ENCODE measurements around the gene HAS3. TPM values are rescaled to one million over a fixed set of nuclear protein-coding genes. Genes with fewer than 3 reads are reported as not detected.

The HAS3 gene
- total and polyA plus RNA-seq, 4 donors: 0.09 to 0.75 (median 0.26) TPM

DNA sequence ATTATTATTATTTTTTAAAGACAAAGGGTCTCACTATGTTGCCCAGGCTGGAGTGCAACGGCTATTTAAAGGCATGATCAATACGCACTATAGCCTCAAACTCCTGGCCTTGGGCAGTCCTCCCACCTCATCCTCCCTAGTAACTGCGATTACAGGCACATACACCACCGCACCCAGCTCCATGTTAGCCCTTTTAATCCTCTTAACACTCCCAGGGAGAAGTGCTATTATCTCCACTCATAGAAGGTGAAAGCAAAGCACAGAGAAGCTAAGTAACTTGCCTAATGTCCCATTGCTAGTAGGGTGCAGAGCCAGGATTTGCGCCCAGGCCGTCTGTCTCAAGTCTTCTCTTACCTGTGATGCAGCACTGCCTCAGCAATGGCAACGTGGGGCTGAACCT is 5.0 kb downstream of the HAS3 start (continued):
- TF ChIP-seq, protein P1, sequence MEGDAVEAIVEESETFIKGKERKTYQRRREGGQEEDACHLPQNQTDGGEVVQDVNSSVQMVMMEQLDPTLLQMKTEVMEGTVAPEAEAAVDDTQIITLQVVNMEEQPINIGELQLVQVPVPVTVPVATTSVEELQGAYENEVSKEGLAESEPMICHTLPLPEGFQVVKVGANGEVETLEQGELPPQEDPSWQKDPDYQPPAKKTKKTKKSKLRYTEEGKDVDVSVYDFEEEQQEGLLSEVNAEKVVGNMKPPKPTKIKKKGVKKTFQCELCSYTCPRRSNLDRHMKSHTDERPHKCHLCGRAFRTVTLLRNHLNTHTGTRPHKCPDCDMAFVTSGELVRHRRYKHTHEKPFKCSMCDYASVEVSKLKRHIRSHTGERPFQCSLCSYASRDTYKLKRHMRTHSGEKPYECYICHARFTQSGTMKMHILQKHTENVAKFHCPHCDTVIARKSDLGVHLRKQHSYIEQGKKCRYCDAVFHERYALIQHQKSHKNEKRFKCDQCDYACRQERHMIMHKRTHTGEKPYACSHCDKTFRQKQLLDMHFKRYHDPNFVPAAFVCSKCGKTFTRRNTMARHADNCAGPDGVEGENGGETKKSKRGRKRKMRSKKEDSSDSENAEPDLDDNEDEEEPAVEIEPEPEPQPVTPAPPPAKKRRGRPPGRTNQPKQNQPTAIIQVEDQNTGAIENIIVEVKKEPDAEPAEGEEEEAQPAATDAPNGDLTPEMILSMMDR (IDR thresholded peaks at IDR 0.05; ENCODE audit: low read depth, low read length, missing input control): no peak
- no peak for TF ChIP-seq RXRA (IDR thresholded peaks at IDR 0.05)
- no peak for TF ChIP-seq SP1 (IDR thresholded peaks at IDR 0.05)
- TF ChIP-seq RAD21 (IDR thresholded peaks at IDR 0.05): no peak

DNA sequence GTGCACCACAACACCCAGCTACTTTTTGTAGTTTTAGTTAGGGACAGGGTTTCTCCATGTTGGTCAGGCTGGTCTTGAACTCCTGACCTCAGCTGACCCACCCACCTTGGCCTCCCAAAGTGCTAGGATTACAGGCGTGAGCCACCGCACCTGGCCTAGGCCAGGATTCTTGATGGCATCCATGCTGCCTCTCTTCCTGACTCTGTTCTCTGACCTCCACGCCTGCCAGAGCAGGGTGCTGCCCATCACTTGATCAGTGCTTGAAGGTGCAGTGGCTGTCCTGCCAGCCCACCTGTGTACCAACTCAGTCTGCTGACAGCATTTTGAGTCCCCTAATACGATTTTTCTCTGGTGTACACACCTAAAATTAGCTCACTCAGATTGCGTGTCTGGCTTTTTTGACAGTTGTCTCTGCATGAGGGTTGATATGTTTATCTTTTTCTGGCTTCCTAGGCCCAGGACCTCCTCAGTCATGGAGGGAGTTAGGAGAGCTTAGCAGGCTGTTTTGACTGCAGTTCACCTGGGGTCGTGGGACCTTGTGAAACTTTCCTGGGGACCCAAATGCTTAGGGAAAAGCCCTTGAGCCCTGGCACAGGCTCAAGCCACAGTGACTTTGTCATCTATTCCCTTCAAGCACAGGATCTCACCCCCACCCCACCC is 5.9 kb downstream of the HAS3 start:
- Histone ChIP-seq H3K4me1 (ENCODE audit: control insufficient read depth in 4 of 4, insufficient read depth in 4 of 4, low read length in 3 of 4) (peaks cover 10 to 30% (median 14%) of the 10 kb centered on the region in 4 donors), H3K9ac (ENCODE audit: low read depth in 1 of 2, low read length in 2 of 2) (no peak overlapping the region), H3K36me3 (ENCODE audit: control insufficient read depth in 4 of 4, insufficient read depth in 3 of 4, low read depth in 1 of 4, low read length in 3 of 4) (peaks cover 0 to 20% (median 2%) of the 10 kb centered on the region in 4 donors), H3K4me3 (ENCODE audit: low read depth in 1 of 3, low read length in 3 of 3) (no peak overlapping the region), H3K27me3 (ENCODE audit: control insufficient read depth in 4 of 4, insufficient read depth in 4 of 4, low read length in 3 of 4) (no peaks in the 10 kb centered on the region), H3K9me3 (ENCODE audit: control insufficient read depth in 4 of 4, low read length in 3 of 4) (no peaks in the 10 kb centered on the region), H3K27ac (ENCODE audit: low read depth in 1 of 2, low read length in 2 of 2) (no peak overlapping the region)
- TF ChIP-seq, protein P2, sequence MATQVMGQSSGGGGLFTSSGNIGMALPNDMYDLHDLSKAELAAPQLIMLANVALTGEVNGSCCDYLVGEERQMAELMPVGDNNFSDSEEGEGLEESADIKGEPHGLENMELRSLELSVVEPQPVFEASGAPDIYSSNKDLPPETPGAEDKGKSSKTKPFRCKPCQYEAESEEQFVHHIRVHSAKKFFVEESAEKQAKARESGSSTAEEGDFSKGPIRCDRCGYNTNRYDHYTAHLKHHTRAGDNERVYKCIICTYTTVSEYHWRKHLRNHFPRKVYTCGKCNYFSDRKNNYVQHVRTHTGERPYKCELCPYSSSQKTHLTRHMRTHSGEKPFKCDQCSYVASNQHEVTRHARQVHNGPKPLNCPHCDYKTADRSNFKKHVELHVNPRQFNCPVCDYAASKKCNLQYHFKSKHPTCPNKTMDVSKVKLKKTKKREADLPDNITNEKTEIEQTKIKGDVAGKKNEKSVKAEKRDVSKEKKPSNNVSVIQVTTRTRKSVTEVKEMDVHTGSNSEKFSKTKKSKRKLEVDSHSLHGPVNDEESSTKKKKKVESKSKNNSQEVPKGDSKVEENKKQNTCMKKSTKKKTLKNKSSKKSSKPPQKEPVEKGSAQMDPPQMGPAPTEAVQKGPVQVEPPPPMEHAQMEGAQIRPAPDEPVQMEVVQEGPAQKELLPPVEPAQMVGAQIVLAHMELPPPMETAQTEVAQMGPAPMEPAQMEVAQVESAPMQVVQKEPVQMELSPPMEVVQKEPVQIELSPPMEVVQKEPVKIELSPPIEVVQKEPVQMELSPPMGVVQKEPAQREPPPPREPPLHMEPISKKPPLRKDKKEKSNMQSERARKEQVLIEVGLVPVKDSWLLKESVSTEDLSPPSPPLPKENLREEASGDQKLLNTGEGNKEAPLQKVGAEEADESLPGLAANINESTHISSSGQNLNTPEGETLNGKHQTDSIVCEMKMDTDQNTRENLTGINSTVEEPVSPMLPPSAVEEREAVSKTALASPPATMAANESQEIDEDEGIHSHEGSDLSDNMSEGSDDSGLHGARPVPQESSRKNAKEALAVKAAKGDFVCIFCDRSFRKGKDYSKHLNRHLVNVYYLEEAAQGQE (IDR thresholded peaks at IDR 0.05): no peak
- TF ChIP-seq FOXA2 (IDR thresholded peaks at IDR 0.05) (no peak), GABPA (IDR thresholded peaks at IDR 0.05 in 1 of 2, conservative IDR thresholded peaks at IDR 0.05 in 1 of 2) (no peak), SP1 (IDR thresholded peaks at IDR 0.05) (no peak), JUND (IDR thresholded peaks at IDR 0.05) (no peak), EGR1 (IDR thresholded peaks at IDR 0.05; ENCODE audit: low read depth in 2 of 2) (no peak), FOXA1 (IDR thresholded peaks at IDR 0.05) (no peak), HNF4A (conservative IDR thresholded peaks at IDR 0.05) (no peak), YY1 (IDR thresholded peaks at IDR 0.05) (no peak)
- TF ChIP-seq, protein P3, sequence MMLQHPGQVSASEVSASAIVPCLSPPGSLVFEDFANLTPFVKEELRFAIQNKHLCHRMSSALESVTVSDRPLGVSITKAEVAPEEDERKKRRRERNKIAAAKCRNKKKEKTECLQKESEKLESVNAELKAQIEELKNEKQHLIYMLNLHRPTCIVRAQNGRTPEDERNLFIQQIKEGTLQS (IDR thresholded peaks at IDR 0.05): no peak
- DNase-seq (ENCODE audit: low spot score): no peak
- 84% methylated on average over 6 of the region's 6 CpGs for WGBS

DNA sequence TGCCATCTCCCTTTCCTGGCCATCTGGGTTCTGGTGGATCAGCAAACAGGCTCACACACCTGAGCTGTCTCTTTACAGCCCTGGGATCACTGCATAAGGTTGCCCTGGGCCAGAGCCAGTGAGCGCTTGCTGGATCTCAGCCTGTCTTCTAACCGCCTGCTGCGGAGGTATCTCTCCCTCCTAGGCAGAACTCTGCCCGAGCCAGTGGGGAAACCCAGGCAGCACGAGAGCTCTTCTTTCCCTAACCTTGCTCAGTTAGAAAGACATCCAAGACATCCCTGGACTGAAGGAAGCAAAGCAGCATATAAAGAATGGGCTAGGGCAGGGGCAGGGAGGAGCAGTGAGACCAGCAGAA is 6.4 kb downstream of the HAS3 start:
- Histone ChIP-seq H3K27me3 (ENCODE audit: control insufficient read depth in 4 of 4, insufficient read depth in 4 of 4, low read length in 3 of 4) (no peaks in the 10 kb centered on the region), H3K36me3 (ENCODE audit: control insufficient read depth in 4 of 4, insufficient read depth in 3 of 4, low read depth in 1 of 4, low read length in 3 of 4) (peaks cover 0 to 22% (median 2%) of the 10 kb centered on the region in 4 donors), H3K4me3 (ENCODE audit: low read depth in 1 of 3, low read length in 3 of 3) (no peak overlapping the region), H3K9ac (ENCODE audit: low read depth in 1 of 2, low read length in 2 of 2) (no peak overlapping the region), H3K9me3 (ENCODE audit: control insufficient read depth in 4 of 4, low read length in 3 of 4) (no peaks in the 10 kb centered on the region), H3K27ac (ENCODE audit: low read depth in 1 of 2, low read length in 2 of 2) (no peak overlapping the region), H3K4me1 (ENCODE audit: control insufficient read depth in 4 of 4, insufficient read depth in 4 of 4, low read length in 3 of 4) (peaks cover 6 to 25% (median 11%) of the 10 kb centered on the region in 4 donors)
- 65% methylated on average over 5 of the region's 5 CpGs for WGBS
- DNase-seq (ENCODE audit: low spot score): no peak
- TF ChIP-seq GABPA (IDR thresholded peaks at IDR 0.05 in 1 of 2, conservative IDR thresholded peaks at IDR 0.05 in 1 of 2) (no peak), FOXA2 (IDR thresholded peaks at IDR 0.05) (no peak), RXRA (IDR thresholded peaks at IDR 0.05) (no peak), EGR1 (IDR thresholded peaks at IDR 0.05; ENCODE audit: low read depth in 2 of 2) (no peak), HNF4G (IDR thresholded peaks at IDR 0.05) (no peak), JUND (IDR thresholded peaks at IDR 0.05) (no peak), YY1 (IDR thresholded peaks at IDR 0.05) (no peak), SP1 (IDR thresholded peaks at IDR 0.05) (no peak), HNF4A (conservative IDR thresholded peaks at IDR 0.05) (no peak)
- TF ChIP-seq, protein P4, sequence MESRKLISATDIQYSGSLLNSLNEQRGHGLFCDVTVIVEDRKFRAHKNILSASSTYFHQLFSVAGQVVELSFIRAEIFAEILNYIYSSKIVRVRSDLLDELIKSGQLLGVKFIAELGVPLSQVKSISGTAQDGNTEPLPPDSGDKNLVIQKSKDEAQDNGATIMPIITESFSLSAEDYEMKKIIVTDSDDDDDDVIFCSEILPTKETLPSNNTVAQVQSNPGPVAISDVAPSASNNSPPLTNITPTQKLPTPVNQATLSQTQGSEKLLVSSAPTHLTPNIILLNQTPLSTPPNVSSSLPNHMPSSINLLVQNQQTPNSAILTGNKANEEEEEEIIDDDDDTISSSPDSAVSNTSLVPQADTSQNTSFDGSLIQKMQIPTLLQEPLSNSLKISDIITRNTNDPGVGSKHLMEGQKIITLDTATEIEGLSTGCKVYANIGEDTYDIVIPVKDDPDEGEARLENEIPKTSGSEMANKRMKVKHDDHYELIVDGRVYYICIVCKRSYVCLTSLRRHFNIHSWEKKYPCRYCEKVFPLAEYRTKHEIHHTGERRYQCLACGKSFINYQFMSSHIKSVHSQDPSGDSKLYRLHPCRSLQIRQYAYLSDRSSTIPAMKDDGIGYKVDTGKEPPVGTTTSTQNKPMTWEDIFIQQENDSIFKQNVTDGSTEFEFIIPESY (IDR thresholded peaks at IDR 0.05): no peak
- TF ChIP-seq, protein P1 (IDR thresholded peaks at IDR 0.05; ENCODE audit: low read depth, low read length, missing input control): no peak
